Skeletal muscle satellite cell (primary cell): Measurements from ENCODE around the gene COL15A1. TPM values are rescaled to one million over a fixed set of nuclear protein-coding genes. Genes with fewer than 3 reads are reported as not detected.
"Not testable (repeated sequence)": the region's sequence is repeated elsewhere in the genome, so short reads cannot be mapped to it uniquely, and the experiment has no call there.

Source experiments
- H3K27me3 ChIP-seq: 2 replicates; pipeline ENCODE4 v1.7.0; 2013; ENCODE audit warnings: low read length; ENCODE audit not compliant: control insufficient read depth, insufficient read depth
- H3K36me3 ChIP-seq: 2 replicates; pipeline ENCODE4 v1.7.0; 2013; ENCODE audit warnings: mild to moderate bottlenecking, control low read depth, low read length; ENCODE audit not compliant: insufficient read depth
- H3K4me1 ChIP-seq: 2 replicates; pipeline ENCODE4 v1.7.0; 2013; ENCODE audit warnings: low read length; ENCODE audit not compliant: control insufficient read depth, insufficient read depth
- H3K4me2 ChIP-seq: 2 replicates; pipeline ENCODE4 v1.7.0; 2013; ENCODE audit warnings: mild to moderate bottlenecking, low read length
- H3K4me3 ChIP-seq: 2 replicates; pipeline ENCODE4 v1.7.0; 2013; ENCODE audit warnings: low read length
- H3K9ac ChIP-seq: 2 replicates; pipeline ENCODE4 v1.7.0; 2013; ENCODE audit warnings: mild to moderate bottlenecking, low read depth, low read length, moderate library complexity
- H3K9me3 ChIP-seq: replicated peaks from 2 replicates; pipeline ENCODE4 v1.7.0; 2013; ENCODE audit warnings: mild to moderate bottlenecking, control low read depth, low read length
- total RNA-seq: library from RNA; depleted of rRNA; stranded (reverse); fragments of >200 nt; gene quantifications from 2 replicates; pipeline ENCODE4 v1.2.3, GENCODE V29; 2012; rRNA removed

Gene COL15A1
- 0.25 and 1.7 TPM in 2 replicates for total RNA-seq

- Histone ChIP-seq H3K27me3 (peaks cover 90% of the 10 kb centered on the region), H3K9ac (no peak within 1 kb of the TSS), H3K4me3 (peak within 1 kb of the TSS; percentile 63), H3K4me1 (no peaks in the 10 kb centered on the region), H3K4me2 (peak within 1 kb of the TSS; percentile 82), H3K36me3 (no peaks in the 10 kb centered on the region), H3K9me3 (no peaks in the 10 kb centered on the region)
Observed at GRCh38 chr9:98943682-98944056, at the start of gene COL15A1. Gene COL15A1 (plus strand): TSS chr9:98943907. CDS start chr9:98944062, 155 bp downstream.

GRCh38 chr9:98894171-98894570, 49.5 kb upstream of the COL15A1 start:
- Histone ChIP-seq H3K9ac (no peak overlapping the region), H3K27me3 (peaks cover 40% of the 10 kb centered on the region), H3K4me3 (no peak overlapping the region), H3K4me1 (peaks cover under 1% of the 10 kb centered on the region), H3K4me2 (no peak overlapping the region), H3K9me3 (no peaks in the 10 kb centered on the region), H3K36me3 (no peaks in the 10 kb centered on the region)

- H3K4me1 ChIP-seq: peaks cover 7% of the 10 kb centered on the region
- H3K27me3 ChIP-seq: peaks cover 35% of the 10 kb centered on the region
- H3K9ac ChIP-seq: no peak overlapping the region
- no peaks in the 10 kb centered on the region for H3K9me3 ChIP-seq
- H3K4me3 ChIP-seq: no peak overlapping the region
- no peaks in the 10 kb centered on the region for H3K36me3 ChIP-seq
- no peak overlapping the region for H3K4me2 ChIP-seq
Observed at GRCh38 chr9:98894761-98895160, 48.9 kb upstream of the COL15A1 start.

GRCh38 chr9:98896632-98897031, 47.1 kb upstream of the COL15A1 start:
- Histone ChIP-seq H3K4me1 (peaks cover 8% of the 10 kb centered on the region), H3K27me3 (peaks cover 31% of the 10 kb centered on the region), H3K9me3 (no peaks in the 10 kb centered on the region), H3K4me2 (no peak overlapping the region), H3K36me3 (no peaks in the 10 kb centered on the region), H3K9ac (no peak overlapping the region), H3K4me3 (no peak overlapping the region)

GRCh38 chr9:98897745-98898144, 46.0 kb upstream of the COL15A1 start:
- Histone ChIP-seq H3K4me3 (no peak overlapping the region), H3K27me3 (peaks cover 26% of the 10 kb centered on the region), H3K36me3 (no peaks in the 10 kb centered on the region), H3K9ac (no peak overlapping the region), H3K4me2 (no peak overlapping the region), H3K9me3 (no peaks in the 10 kb centered on the region), H3K4me1 (peaks cover 8% of the 10 kb centered on the region)

- no peaks in the 10 kb centered on the region for H3K9me3 ChIP-seq
- H3K9ac ChIP-seq: no peak overlapping the region
- peaks cover 8% of the 10 kb centered on the region for H3K4me1 ChIP-seq
- no peak overlapping the region for H3K4me3 ChIP-seq
- peak overlapping the region; percentile 17 for H3K4me2 ChIP-seq
- no peaks in the 10 kb centered on the region for H3K36me3 ChIP-seq
- peaks cover 15% of the 10 kb centered on the region for H3K27me3 ChIP-seq
Observed at GRCh38 chr9:98899408-98900056, 44.2 kb upstream of the COL15A1 start.

GRCh38 chr9:98900244-98900643, 43.5 kb upstream of the COL15A1 start:
- Histone ChIP-seq H3K36me3 (no peaks in the 10 kb centered on the region), H3K4me2 (no peak overlapping the region), H3K9ac (no peak overlapping the region), H3K4me3 (no peak overlapping the region), H3K4me1 (peaks cover 8% of the 10 kb centered on the region), H3K27me3 (peaks cover 8% of the 10 kb centered on the region), H3K9me3 (no peaks in the 10 kb centered on the region)

GRCh38 chr9:98900725-98901124, 43.0 kb upstream of the COL15A1 start:
- H3K9ac ChIP-seq: no peak overlapping the region
- H3K4me1 ChIP-seq: peaks cover 8% of the 10 kb centered on the region
- H3K4me3 ChIP-seq: no peak overlapping the region
- no peaks in the 10 kb centered on the region for H3K9me3 ChIP-seq
- H3K27me3 ChIP-seq: peaks cover 4% of the 10 kb centered on the region
- H3K36me3 ChIP-seq: no peaks in the 10 kb centered on the region
- H3K4me2 ChIP-seq: no peak overlapping the region

GRCh38 chr9:98901843-98902242, 41.9 kb upstream of the COL15A1 start:
- not testable (repeated sequence) for H3K9me3 ChIP-seq, H3K36me3 ChIP-seq, H3K27me3 ChIP-seq, H3K9ac ChIP-seq, H3K4me2 ChIP-seq, H3K4me3 ChIP-seq
- peaks cover 15% of the 10 kb centered on the region for H3K4me1 ChIP-seq

GRCh38 chr9:98902516-98902915, 41.2 kb upstream of the COL15A1 start:
- no peak overlapping the region for H3K4me3 ChIP-seq
- H3K36me3 ChIP-seq: no peaks in the 10 kb centered on the region
- H3K27me3 ChIP-seq: no peaks in the 10 kb centered on the region
- peaks cover 22% of the 10 kb centered on the region for H3K4me1 ChIP-seq
- H3K9ac ChIP-seq: no peak overlapping the region
- no peak overlapping the region for H3K4me2 ChIP-seq
- H3K9me3 ChIP-seq: no peaks in the 10 kb centered on the region

- no peak overlapping the region for H3K4me3 ChIP-seq
- H3K9ac ChIP-seq: no peak overlapping the region
- no peak overlapping the region for H3K4me2 ChIP-seq
- H3K9me3 ChIP-seq: no peaks in the 10 kb centered on the region
- peaks cover 23% of the 10 kb centered on the region for H3K4me1 ChIP-seq
- no peaks in the 10 kb centered on the region for H3K36me3 ChIP-seq
- no peaks in the 10 kb centered on the region for H3K27me3 ChIP-seq
Observed at GRCh38 chr9:98902925-98903324, 40.8 kb upstream of the COL15A1 start.

- H3K9me3 ChIP-seq: no peaks in the 10 kb centered on the region
- H3K4me1 ChIP-seq: peaks cover 34% of the 10 kb centered on the region
- no peak overlapping the region for H3K4me3 ChIP-seq
- no peaks in the 10 kb centered on the region for H3K27me3 ChIP-seq
- H3K4me2 ChIP-seq: no peak overlapping the region
- H3K9ac ChIP-seq: no peak overlapping the region
- no peaks in the 10 kb centered on the region for H3K36me3 ChIP-seq
Observed at GRCh38 chr9:98903961-98904411, 39.7 kb upstream of the COL15A1 start.
